GM20431 (cell line): Measurements from ENCODE around the gene SYNE1.
"Not testable (repeated sequence)": the region's sequence is repeated elsewhere in the genome, so short reads cannot be mapped to it uniquely, and the experiment has no call there.

Source experiments
- in situ Hi-C: fragments of 300-500 bp; cut with MseI, MboI; formaldehyde crosslinking; loops from one replicate; pipeline ENCODE4 v1.15.0; 2020; ENCODE audit warnings: low sequenced_read_pairs; ENCODE audit not compliant: unreplicated experiment

The SYNE1 gene

GRCh38 chr6:152338335-152339125 lies 298.6 kb downstream of the SYNE1 start:
- in situ Hi-C loops, result no loop called here

GRCh38 chr6:152334555-152334954 lies 302.6 kb downstream of the SYNE1 start:
- in situ Hi-C loops, result no loop called here

- in situ Hi-C loops, result no loop called here
Observed at GRCh38 chr6:152330961-152331360, 306.2 kb downstream of the SYNE1 start.

- in situ Hi-C loops, result no loop called here
Observed at GRCh38 chr6:152329638-152330448, 307.3 kb downstream of the SYNE1 start.

GRCh38 chr6:152328200-152328599 lies 309.0 kb downstream of the SYNE1 start:
- in situ Hi-C loops, result not testable (repeated sequence)

GRCh38 chr6:152323376-152323775 lies 313.8 kb downstream of the SYNE1 start:
- in situ Hi-C loops, result no loop called here

- in situ Hi-C loops, result no loop called here
Observed at GRCh38 chr6:152318278-152318677, 318.9 kb downstream of the SYNE1 start.

- in situ Hi-C loops, result no loop called here
Observed at GRCh38 chr6:152316024-152316423, 321.1 kb downstream of the SYNE1 start.

GRCh38 chr6:152314483-152314832 lies 322.7 kb downstream of the SYNE1 start:
- in situ Hi-C loops, result no loop called here

GRCh38 chr6:152313542-152314482 lies 323.4 kb downstream of the SYNE1 start:
- in situ Hi-C loops, result no loop called here

- in situ Hi-C loops, result no loop called here
Observed at GRCh38 chr6:152312434-152312833, 324.7 kb downstream of the SYNE1 start.

- in situ Hi-C loops, result no loop called here
Observed at GRCh38 chr6:152310371-152310954, 326.7 kb downstream of the SYNE1 start.

GRCh38 chr6:152309648-152310047 lies 327.5 kb downstream of the SYNE1 start:
- in situ Hi-C loops, result no loop called here

- in situ Hi-C loops, result no loop called here
Observed at GRCh38 chr6:152309006-152309405, 328.2 kb downstream of the SYNE1 start.

- in situ Hi-C loops, result no loop called here
Observed at GRCh38 chr6:152308306-152308705, 328.9 kb downstream of the SYNE1 start.

GRCh38 chr6:152305672-152306071 lies 331.5 kb downstream of the SYNE1 start:
- in situ Hi-C loops, result no loop called here

- in situ Hi-C loops, result no loop called here
Observed at GRCh38 chr6:152301765-152302568, 335.2 kb downstream of the SYNE1 start.

GRCh38 chr6:152301021-152301764 lies 336.0 kb downstream of the SYNE1 start:
- in situ Hi-C loops, result no loop called here

- in situ Hi-C loops, result no loop called here
Observed at GRCh38 chr6:152300517-152300916, 336.6 kb downstream of the SYNE1 start.
